ENCODE results near the gene IGF2BP3. TPM values are rescaled to one million over a fixed set of nuclear protein-coding genes. Genes with fewer than 3 reads are reported as not detected.

Gene IGF2BP3
- total RNA-seq, 4 donors from 2014 or later, result 45.8 TPM; not detected in 3

- DNase-seq, result no peak
- Histone ChIP-seq H3K27me3 (no peaks in the 10 kb centered on the region), H3K4me1 (no peaks in the 10 kb centered on the region), H3K36me3 (no peaks in the 10 kb centered on the region), H3K4me3 (no peak overlapping the region), H3K27ac (no peak overlapping the region), H3K9me3 (no peaks in the 10 kb centered on the region)
- TF ChIP-seq CTCF (IDR thresholded peaks at IDR 0.05) (no peak), POLR2A (IDR thresholded peaks at IDR 0.05) (no peak)
- intact Hi-C loops (cut with DNase I; ENCODE audit: low total_unique reads), result no loop called here
Measured at GRCh38 chr7:23372611-23373010, 97.7 kb downstream of the IGF2BP3 start.

GRCh38 chr7:23371654-23372053, 98.6 kb downstream of the IGF2BP3 start:
- TF ChIP-seq POLR2A (IDR thresholded peaks at IDR 0.05) (no peak), CTCF (IDR thresholded peaks at IDR 0.05) (no peak)
- no peaks in the 10 kb centered on the region for H3K36me3 ChIP-seq
- H3K27ac ChIP-seq, result no peak overlapping the region
- no peak overlapping the region for H3K4me3 ChIP-seq
- no peaks in the 10 kb centered on the region for H3K27me3 ChIP-seq
- no peak for DNase-seq
- intact Hi-C loops (cut with DNase I; ENCODE audit: low total_unique reads), result no loop called here
- no peaks in the 10 kb centered on the region for H3K4me1 ChIP-seq
- no peaks in the 10 kb centered on the region for H3K9me3 ChIP-seq

- TF ChIP-seq POLR2A (IDR thresholded peaks at IDR 0.05), result no peak
- TF ChIP-seq CTCF (IDR thresholded peaks at IDR 0.05), result no peak
- no peaks in the 10 kb centered on the region for H3K27me3 ChIP-seq
- intact Hi-C loops (cut with DNase I; ENCODE audit: low total_unique reads), result no loop called here
Measured at GRCh38 chr7:23369695-23370404, 100.4 kb downstream of the IGF2BP3 start.

GRCh38 chr7:23369100-23369499, 101.2 kb downstream of the IGF2BP3 start:
- DNase-seq, result no peak
- no peaks in the 10 kb centered on the region for H3K27me3 ChIP-seq
- H3K4me1 ChIP-seq, result no peaks in the 10 kb centered on the region
- H3K36me3 ChIP-seq, result no peaks in the 10 kb centered on the region
- TF ChIP-seq POLR2A (IDR thresholded peaks at IDR 0.05) (no peak), CTCF (IDR thresholded peaks at IDR 0.05) (no peak)
- intact Hi-C loops (cut with DNase I; ENCODE audit: low total_unique reads), result no loop called here
- no peak overlapping the region for H3K27ac ChIP-seq
- no peak overlapping the region for H3K4me3 ChIP-seq
- no peaks in the 10 kb centered on the region for H3K9me3 ChIP-seq

More at GRCh38 chr7:23369695-23370404, 100.4 kb downstream of the IGF2BP3 start:
- Histone ChIP-seq H3K36me3 (no peaks in the 10 kb centered on the region), H3K9me3 (no peaks in the 10 kb centered on the region), H3K4me1 (no peaks in the 10 kb centered on the region), H3K27ac (no peak overlapping the region), H3K4me3 (no peak overlapping the region)
- no peak for DNase-seq

GRCh38 chr7:23358152-23358674, 112.1 kb downstream of the IGF2BP3 start:
- no peaks in the 10 kb centered on the region for H3K27me3 ChIP-seq
- TF ChIP-seq CTCF (IDR thresholded peaks at IDR 0.05) (no peak), POLR2A (IDR thresholded peaks at IDR 0.05) (no peak)
- H3K4me3 ChIP-seq, result no peak overlapping the region
- no peak for DNase-seq
- intact Hi-C loops (cut with DNase I; ENCODE audit: low total_unique reads), result no loop called here
- no peaks in the 10 kb centered on the region for H3K4me1 ChIP-seq
- H3K36me3 ChIP-seq, result no peaks in the 10 kb centered on the region
- no peak overlapping the region for H3K27ac ChIP-seq
- H3K9me3 ChIP-seq, result no peaks in the 10 kb centered on the region
